Measurements from ENCODE around the gene SOCS2.

GRCh38 chr12:93614917-93615596 is 42.6 kb downstream of the SOCS2 start:
- no peak for TF ChIP-seq EZH2 (IDR thresholded peaks at IDR 0.05; ENCODE audit: low read length)
- TF ChIP-seq, protein P1, sequence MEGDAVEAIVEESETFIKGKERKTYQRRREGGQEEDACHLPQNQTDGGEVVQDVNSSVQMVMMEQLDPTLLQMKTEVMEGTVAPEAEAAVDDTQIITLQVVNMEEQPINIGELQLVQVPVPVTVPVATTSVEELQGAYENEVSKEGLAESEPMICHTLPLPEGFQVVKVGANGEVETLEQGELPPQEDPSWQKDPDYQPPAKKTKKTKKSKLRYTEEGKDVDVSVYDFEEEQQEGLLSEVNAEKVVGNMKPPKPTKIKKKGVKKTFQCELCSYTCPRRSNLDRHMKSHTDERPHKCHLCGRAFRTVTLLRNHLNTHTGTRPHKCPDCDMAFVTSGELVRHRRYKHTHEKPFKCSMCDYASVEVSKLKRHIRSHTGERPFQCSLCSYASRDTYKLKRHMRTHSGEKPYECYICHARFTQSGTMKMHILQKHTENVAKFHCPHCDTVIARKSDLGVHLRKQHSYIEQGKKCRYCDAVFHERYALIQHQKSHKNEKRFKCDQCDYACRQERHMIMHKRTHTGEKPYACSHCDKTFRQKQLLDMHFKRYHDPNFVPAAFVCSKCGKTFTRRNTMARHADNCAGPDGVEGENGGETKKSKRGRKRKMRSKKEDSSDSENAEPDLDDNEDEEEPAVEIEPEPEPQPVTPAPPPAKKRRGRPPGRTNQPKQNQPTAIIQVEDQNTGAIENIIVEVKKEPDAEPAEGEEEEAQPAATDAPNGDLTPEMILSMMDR (optimal IDR thresholded peaks at IDR 0.05 in 1 of 3, IDR thresholded peaks at IDR 0.05 in 1 of 3, conservative IDR thresholded peaks at IDR 0.05 in 1 of 3; ENCODE audit: extremely low read depth in 1 of 3, insufficient read depth in 2 of 3, low read length in 3 of 3): no peak

Data from keratinocyte (primary cell).